ENCODE data around the gene PRRX2.

- TF ChIP-seq, protein P1, sequence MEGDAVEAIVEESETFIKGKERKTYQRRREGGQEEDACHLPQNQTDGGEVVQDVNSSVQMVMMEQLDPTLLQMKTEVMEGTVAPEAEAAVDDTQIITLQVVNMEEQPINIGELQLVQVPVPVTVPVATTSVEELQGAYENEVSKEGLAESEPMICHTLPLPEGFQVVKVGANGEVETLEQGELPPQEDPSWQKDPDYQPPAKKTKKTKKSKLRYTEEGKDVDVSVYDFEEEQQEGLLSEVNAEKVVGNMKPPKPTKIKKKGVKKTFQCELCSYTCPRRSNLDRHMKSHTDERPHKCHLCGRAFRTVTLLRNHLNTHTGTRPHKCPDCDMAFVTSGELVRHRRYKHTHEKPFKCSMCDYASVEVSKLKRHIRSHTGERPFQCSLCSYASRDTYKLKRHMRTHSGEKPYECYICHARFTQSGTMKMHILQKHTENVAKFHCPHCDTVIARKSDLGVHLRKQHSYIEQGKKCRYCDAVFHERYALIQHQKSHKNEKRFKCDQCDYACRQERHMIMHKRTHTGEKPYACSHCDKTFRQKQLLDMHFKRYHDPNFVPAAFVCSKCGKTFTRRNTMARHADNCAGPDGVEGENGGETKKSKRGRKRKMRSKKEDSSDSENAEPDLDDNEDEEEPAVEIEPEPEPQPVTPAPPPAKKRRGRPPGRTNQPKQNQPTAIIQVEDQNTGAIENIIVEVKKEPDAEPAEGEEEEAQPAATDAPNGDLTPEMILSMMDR (optimal IDR thresholded peaks at IDR 0.05 in 1 of 3, IDR thresholded peaks at IDR 0.05 in 1 of 3, conservative IDR thresholded peaks at IDR 0.05 in 1 of 3; ENCODE audit: extremely low read depth in 1 of 3, insufficient read depth in 2 of 3, low read length in 3 of 3), result no peak
- TF ChIP-seq EZH2 (IDR thresholded peaks at IDR 0.05; ENCODE audit: low read length), result peak; percentile 75
Measured at GRCh38 chr9:129667378-129667777, 1.9 kb downstream of the PRRX2 start.
